Heart right ventricle (tissue), 16 donors: ENCODE data around the gene FRMD8. TPM values are rescaled to one million over a fixed set of nuclear protein-coding genes. Genes with fewer than 3 reads are reported as not detected.

Experiments used
- ATAC-seq, 8 donors: fragments of 200-7000 bp; cut with Tn5 transposase; one replicate each; pipeline ENCODE4 v1.9.1; 2020; ENCODE audit warnings: mild to moderate bottlenecking in 8 of 8, moderate library complexity in 8 of 8, moderate number of reproducible peaks in 1 of 8
- DNase-seq, 2 donors: peaks; one replicate each; pipeline ENCODE4 v3.0.0-alpha.2; 2020
- H3K27ac ChIP-seq, 10 donors: fragments of 200-600 bp; sonication (generic) in 2 of 10; one replicate each; pipeline versions ENCODE4 v1.5.0 to v1.8.0; 2020 to 2022; ENCODE audit warnings: mild to moderate bottlenecking in 3 of 10
- H3K27me3 ChIP-seq, 7 donors: fragments of 200-600 bp; one replicate each; pipeline ENCODE4 v1.8.0; 2021 to 2022; ENCODE audit warnings: mild to moderate bottlenecking in 2 of 7
- H3K36me3 ChIP-seq, 9 donors: fragments of 200-600 bp; sonication (generic) in 1 of 9; one replicate each; pipeline versions ENCODE4 v1.5.0 to v1.8.0; 2020 to 2022; ENCODE audit warnings: mild to moderate bottlenecking in 2 of 9
- H3K4me1 ChIP-seq, 9 donors: fragments of 200-600 bp; sonication (generic) in 1 of 9; one replicate each; pipeline versions ENCODE4 v1.5.0 to v1.8.0; 2020 to 2022; ENCODE audit warnings: mild to moderate bottlenecking in 4 of 9
- H3K4me3 ChIP-seq, 10 donors: fragments of 200-600 bp; sonication (generic) in 2 of 10; one replicate each; pipeline versions ENCODE4 v1.5.0 to v1.8.0; 2020 to 2022; ENCODE audit warnings: mild to moderate bottlenecking in 7 of 10, moderate library complexity in 2 of 10
- H3K9me3 ChIP-seq, 11 donors: fragments of 200-600 bp in 10 of 11; sonication (generic) in 2 of 11; one replicate each; pipeline versions ENCODE4 v1.5.0 to v1.8.0; 2013 to 2022; ENCODE audit warnings: mild to moderate bottlenecking in 2 of 11, control low read depth in 1 of 11, moderate library complexity in 1 of 11
- CTCF ChIP-seq, 9 donors: fragments of 200-600 bp; sonication (generic) in 2 of 9; IDR thresholded peaks; one replicate each; pipeline versions ENCODE4 v1.5.0 to v1.8.0; 2021 to 2022; ENCODE audit warnings: antibody characterized with exemption in 9 of 9, mild to moderate bottlenecking in 5 of 9, moderate library complexity in 1 of 9
- WGBS, 2 donors: extraction: QIAGEN DNeasy Blood & Tissue Kit; methylation state at CpG; one replicate each; pipeline ENCODE4 v1.1.7; 2013; ENCODE audit warnings: inconsistent platforms in 1 of 2; 5-methylcytosine and 5-hydroxymethylcytosine counted together
- intact Hi-C, 10 donors: fragments of 100-400 bp; cut with DNase I; formaldehyde crosslinking; loops; one replicate each; pipeline versions ENCODE4 v1.11.1 to v1.14.2; 2022
- polyA plus RNA-seq, 2 donors: library from polyadenylated mRNA; stranded (reverse); fragments of 200-250 nt; gene quantifications; one replicate each; pipeline ENCODE4 v1.2.3, GENCODE V29; 2013
- total RNA-seq, 10 donors: library from RNA; stranded (reverse); fragmentation: NEBNext Ultra II Directional in 3 of 10; extraction: Animal tissue kit (Norgen Biotek cat#: 25700) in 3 of 10; gene quantifications; one replicate each; pipeline versions ENCODE4 v1.2.1 to v1.2.4, GENCODE V29; 2021 to 2023
- donor health status: Arrhythmogenic right ventricular cardiomyopathy.
- donor health status: ischemic (EF 13 %, LVEDD 7.1; RV severe dilation, severe dysfunction).
- donor health status: healthy with polysubstance abuse.
- donor health status: DM: no; HTN: yes; CAD: no.
- donor health status: DM: no; HTN: no; CAD: no.
- donor health status: ischemic (EF 25% LVEDD 6.9; RV normal size, moderate dysfunction).
- donor health status: ischemic (EF 25% LVEDD 5.7; RV mildly dilated, moderate dysfunction).
- donor health status: healthy.
- donor health status: DM: yes; HTN: yes; CAD: no.
- donor health status: Ischemic cardiomyopathy.
- donor health status: ischemic (EF 35%, LVEDD 5.7; RV mildly dilated, moderate dysfunction).
- donor health status: nonischemic (EF 11% LVEDD 7.7; RV severe dilation, severe dysfunction).
- donor health status: DM: yes; HTN: yes; CAD: no.
- donor health status: PGD.
- donor health status: ischemic (EF 29% LVEDD 5.4; RV normal size, mild dysfunction).
- donor health status: nonischemic (EF 23%, LVEDD 6.1; RV moderate dilation, normal function).

The FRMD8 gene
- total and polyA plus RNA-seq, 12 donors = 6.0 to 16.9 (median 12.1) TPM

- intact Hi-C loops = loop anchor here in 4 of 10 donors (5.0 to 10.0 kb wide), 4 partner anchors 35 to 135 kb away; no protein-coding TSS in a partner anchor
- Histone ChIP-seq H3K4me1 (peaks cover 4 to 38% (median 25%) of the 10 kb centered on the region in 9 donors), H3K36me3 (peaks cover 0 to 8% (median 0%) of the 10 kb centered on the region in 9 donors), H3K27ac (peak overlapping the region in 2 of 10 donors; percentile 21 to 57), H3K9me3 (no peaks in the 10 kb centered on the region), H3K27me3 (no peaks in the 10 kb centered on the region), H3K4me3 (no peak overlapping the region)
- ATAC-seq (no peak), DNase-seq (no peak)
- TF ChIP-seq CTCF (IDR thresholded peaks at IDR 0.05) = no peak
- WGBS, 2 donors = 87 to 88% methylated on average over 8 of the region's 8 CpGs
Observed at GRCh38 chr11:65377777-65378176, 8.7 kb upstream of the FRMD8 start.

GRCh38 chr11:65378208-65378927 lies 8.1 kb upstream of the FRMD8 start:
- no peak for ATAC-seq
- H3K27ac ChIP-seq = peak overlapping the region in 2 of 10 donors; percentile 21 to 57
- DNase-seq = no peak
- H3K27me3 ChIP-seq = no peaks in the 10 kb centered on the region
- peaks cover 10 to 44% (median 31%) of the 10 kb centered on the region in 9 donors for H3K4me1 ChIP-seq
- TF ChIP-seq CTCF (IDR thresholded peaks at IDR 0.05) = no peak
- H3K36me3 ChIP-seq = peaks cover 0 to 8% (median 0%) of the 10 kb centered on the region in 9 donors
- no peaks in the 10 kb centered on the region for H3K9me3 ChIP-seq
- no peak overlapping the region for H3K4me3 ChIP-seq
- 87 to 90% methylated on average over 19 of the region's 19 CpGs for WGBS, 2 donors
- intact Hi-C loops = loop anchor here in 4 of 10 donors (5.0 to 10.0 kb wide), 4 partner anchors 34 to 134 kb away; no protein-coding TSS in a partner anchor

- Histone ChIP-seq H3K27ac (peak overlapping the region in 1 of 10 donors; percentile 57), H3K27me3 (no peaks in the 10 kb centered on the region), H3K4me1 (peaks cover 10 to 51% (median 32%) of the 10 kb centered on the region in 9 donors), H3K36me3 (peaks cover 0 to 8% (median 0%) of the 10 kb centered on the region in 9 donors), H3K9me3 (no peaks in the 10 kb centered on the region), H3K4me3 (no peak overlapping the region)
- DNase-seq = no peak
- WGBS, 2 donors = 92 to 93% methylated on average over 14 of the region's 14 CpGs
- intact Hi-C loops = loop anchor here in 4 of 10 donors (5.0 to 10.0 kb wide), 4 partner anchors 33 to 133 kb away; no protein-coding TSS in a partner anchor
- no peak for TF ChIP-seq CTCF (IDR thresholded peaks at IDR 0.05)
- ATAC-seq = no peak
Observed at GRCh38 chr11:65378928-65379638, 7.4 kb upstream of the FRMD8 start.

GRCh38 chr11:65379698-65380459 lies 6.6 kb upstream of the FRMD8 start:
- Histone ChIP-seq H3K9me3 (no peaks in the 10 kb centered on the region), H3K36me3 (peaks cover 0 to 8% (median 0%) of the 10 kb centered on the region in 9 donors), H3K27me3 (no peaks in the 10 kb centered on the region), H3K27ac (peak overlapping the region in 1 of 10 donors; percentile 94), H3K4me3 (no peak overlapping the region), H3K4me1 (peaks cover 10 to 58% (median 32%) of the 10 kb centered on the region in 9 donors)
- ATAC-seq (no peak), DNase-seq (no peak)
- TF ChIP-seq CTCF (IDR thresholded peaks at IDR 0.05) = no peak
- intact Hi-C loops = loop anchor here in 6 of 10 donors (5.0 to 10.0 kb wide), 6 partner anchors 32 to 132 kb away; no protein-coding TSS in a partner anchor
- WGBS, 2 donors = 94% methylated on average over 13 of the region's 13 CpGs
